HG02938 (cell line): ENCODE data around the gene SYTL1.

Source experiments
- ATAC-seq: cut with Tn5 transposase; IDR thresholded peaks from one replicate; pipeline ENCODE4 v1.9.1; 2021; ENCODE audit warnings: mild to moderate bottlenecking, moderate library complexity; ENCODE audit not compliant: unreplicated experiment

SYTL1 gene

GRCh38 chr1:27346357-27346756 lies 4.5 kb downstream of the SYTL1 start:
- ATAC-seq: no peak

- no peak for ATAC-seq
Observed at GRCh38 chr1:27346991-27347624, 5.3 kb downstream of the SYTL1 start.

- no peak for ATAC-seq
Observed at GRCh38 chr1:27348861-27349783, 7.3 kb downstream of the SYTL1 start.

- no peak for ATAC-seq
Observed at GRCh38 chr1:27349784-27350662, 8.2 kb downstream of the SYTL1 start.

- no peak for ATAC-seq
Observed at GRCh38 chr1:27350663-27351540, 9.1 kb downstream of the SYTL1 start.

- no peak for ATAC-seq
Observed at GRCh38 chr1:27351541-27352107, 9.8 kb downstream of the SYTL1 start.

- no peak for ATAC-seq
Observed at GRCh38 chr1:27353166-27353565, 11.3 kb downstream of the SYTL1 start.

GRCh38 chr1:27353629-27354028 lies 11.8 kb downstream of the SYTL1 start:
- no peak for ATAC-seq

- ATAC-seq: no peak
Observed at GRCh38 chr1:27355683-27356082, 13.9 kb downstream of the SYTL1 start.

- no peak for ATAC-seq
Observed at GRCh38 chr1:27356277-27356618, 14.4 kb downstream of the SYTL1 start.

- no peak for ATAC-seq
Observed at GRCh38 chr1:27356619-27357280, 14.9 kb downstream of the SYTL1 start.

GRCh38 chr1:27357281-27358037 lies 15.6 kb downstream of the SYTL1 start:
- no peak for ATAC-seq

GRCh38 chr1:27358038-27358927 lies 16.5 kb downstream of the SYTL1 start:
- no peak for ATAC-seq

- no peak for ATAC-seq
Observed at GRCh38 chr1:27358928-27359313, 17.1 kb downstream of the SYTL1 start.

- no peak for ATAC-seq
Observed at GRCh38 chr1:27359822-27360158, 18.0 kb downstream of the SYTL1 start.

- ATAC-seq: no peak
Observed at GRCh38 chr1:27360159-27361043, 18.6 kb downstream of the SYTL1 start.

GRCh38 chr1:27361044-27361402 lies 19.2 kb downstream of the SYTL1 start:
- no peak for ATAC-seq
